Measurements from ENCODE around the gene MICAL1. TPM values are rescaled to one million over a fixed set of nuclear protein-coding genes. Genes with fewer than 3 reads are reported as not detected.
"Not testable (repeated sequence)": the region's sequence is repeated elsewhere in the genome, so short reads cannot be mapped to it uniquely, and the experiment has no call there.

Gene MICAL1
- total RNA-seq, 4 donors from 2014 or later, result 20.0 to 27.1 (median 23.5) TPM

GRCh38 chr6:109467696-109468095, 12.1 kb upstream of the MICAL1 start:
- Histone ChIP-seq H3K4me3 (no peak overlapping the region), H3K27ac (replicated peaks in 1 of 4) (no peak overlapping the region), H3K9me3 (no peaks in the 10 kb centered on the region), H3K36me3 (peaks cover 14 to 92% (median 74%) of the 10 kb centered on the region in 4 donors), H3K4me1 (peaks cover 3 to 14% (median 9%) of the 10 kb centered on the region in 4 donors), H3K27me3 (no peaks in the 10 kb centered on the region)
- no peak for DNase-seq (ENCODE audit: extremely low spot score)
- WGBS, result 90% methylated on average over 6 of the region's 6 CpGs
- intact Hi-C loops (cut with DNase I), result no loop called here
- TF ChIP-seq POLR2AphosphoS5 (IDR thresholded peaks at IDR 0.05), result no peak
- TF ChIP-seq EP300 (IDR thresholded peaks at IDR 0.05), result no peak
- no peak for TF ChIP-seq CTCF (IDR thresholded peaks at IDR 0.05)
- no peak for TF ChIP-seq POLR2A (IDR thresholded peaks at IDR 0.05; ENCODE audit: low read depth)

- no peak for DNase-seq (ENCODE audit: extremely low spot score)
- TF ChIP-seq EP300 (IDR thresholded peaks at IDR 0.05), result no peak
- no peak for TF ChIP-seq POLR2AphosphoS5 (IDR thresholded peaks at IDR 0.05)
- TF ChIP-seq CTCF (IDR thresholded peaks at IDR 0.05), result no peak
- TF ChIP-seq POLR2A (IDR thresholded peaks at IDR 0.05; ENCODE audit: low read depth), result no peak
Observed at GRCh38 chr6:109466212-109466923, 10.8 kb upstream of the MICAL1 start.

GRCh38 chr6:109465772-109466171, 10.2 kb upstream of the MICAL1 start:
- Histone ChIP-seq H3K4me1 (peaks cover 3 to 14% (median 9%) of the 10 kb centered on the region in 4 donors), H3K27me3 (no peaks in the 10 kb centered on the region), H3K27ac (replicated peaks in 1 of 4) (peak overlapping the region in 1 of 4 donors; percentile 0), H3K4me3 (no peak overlapping the region), H3K36me3 (peaks cover 9 to 87% (median 61%) of the 10 kb centered on the region in 4 donors), H3K9me3 (no peaks in the 10 kb centered on the region)
- WGBS, result 85% methylated on average over 7 of the region's 7 CpGs
- intact Hi-C loops (cut with DNase I), result no loop called here
- DNase-seq (ENCODE audit: extremely low spot score), result no peak
- no peak for TF ChIP-seq POLR2A (IDR thresholded peaks at IDR 0.05; ENCODE audit: low read depth)
- TF ChIP-seq EP300 (IDR thresholded peaks at IDR 0.05), result no peak
- no peak for TF ChIP-seq CTCF (IDR thresholded peaks at IDR 0.05)
- no peak for TF ChIP-seq POLR2AphosphoS5 (IDR thresholded peaks at IDR 0.05)

More at GRCh38 chr6:109466212-109466923, 10.8 kb upstream of the MICAL1 start:
- intact Hi-C loops (cut with DNase I), result no loop called here
- Histone ChIP-seq H3K27me3 (no peaks in the 10 kb centered on the region), H3K36me3 (peaks cover 10 to 89% (median 65%) of the 10 kb centered on the region in 4 donors), H3K4me3 (no peak overlapping the region), H3K27ac (replicated peaks in 1 of 4) (peak overlapping the region in 1 of 4 donors; percentile 0), H3K4me1 (peaks cover 3 to 14% (median 9%) of the 10 kb centered on the region in 4 donors), H3K9me3 (no peaks in the 10 kb centered on the region)
- 89% methylated on average over 7 of the region's 7 CpGs for WGBS

GRCh38 chr6:109461733-109462526, 6.4 kb upstream of the MICAL1 start:
- Histone ChIP-seq H3K27me3 (no peaks in the 10 kb centered on the region), H3K27ac (replicated peaks in 1 of 4) (no peak overlapping the region), H3K4me3 (no peak overlapping the region), H3K36me3 (peaks cover 4 to 54% (median 30%) of the 10 kb centered on the region in 4 donors), H3K9me3 (no peaks in the 10 kb centered on the region), H3K4me1 (peaks cover 3 to 16% (median 12%) of the 10 kb centered on the region in 4 donors)
- TF ChIP-seq POLR2A (IDR thresholded peaks at IDR 0.05; ENCODE audit: low read depth) (no peak), EP300 (IDR thresholded peaks at IDR 0.05) (no peak), POLR2AphosphoS5 (IDR thresholded peaks at IDR 0.05) (no peak), CTCF (IDR thresholded peaks at IDR 0.05) (no peak)
- intact Hi-C loops (cut with DNase I), result no loop called here
- DNase-seq (ENCODE audit: extremely low spot score), result no peak
- WGBS, result 78% methylated on average over 1 of the region's 1 CpG

GRCh38 chr6:109461205-109461604, 5.6 kb upstream of the MICAL1 start:
- 100% methylated on average over 1 of the region's 1 CpG for WGBS

More at GRCh38 chr6:109461205-109461604, 5.6 kb upstream of the MICAL1 start:
- H3K27ac ChIP-seq (replicated peaks in 1 of 4); H3K27me3 ChIP-seq; H3K9me3 ChIP-seq; DNase-seq (ENCODE audit: extremely low spot score); H3K4me3 ChIP-seq; intact Hi-C loops (cut with DNase I): not testable (repeated sequence)
- Histone ChIP-seq H3K36me3 (peaks cover 4 to 47% (median 25%) of the 10 kb centered on the region in 4 donors), H3K4me1 (peaks cover 11 to 20% (median 17%) of the 10 kb centered on the region in 4 donors)

All from esophagus muscularis mucosa (tissue), 4 donors.